Neural cell (in vitro differentiated cells): ENCODE measurements around the gene TCOF1.

Source experiments
- CTCF ChIP-seq: fragments of 450-650 bp; IDR thresholded peaks from 2 replicates; pipeline ENCODE4 v1.5.1; 2014; ENCODE audit warnings: antibody characterized with exemption, mild to moderate bottlenecking, moderate library complexity; ENCODE audit not compliant: poor library complexity, severe bottlenecking
- EZH2 ChIP-seq: fragments of 200-600, 300-800 bp; shearing (Covaris generic), sonication (generic); IDR thresholded peaks from 2 replicates; pipeline ENCODE4 v1.6.1; 2014; ENCODE audit warnings: antibody characterized with exemption, low read length, borderline replicate concordance, mild to moderate bottlenecking; ENCODE audit not compliant: insufficient read depth, poor library complexity, severe bottlenecking
- TAF1 ChIP-seq: IDR thresholded peaks from 2 replicates; pipeline ENCODE4 v1.6.1; 2012; ENCODE audit warnings: low read depth
- TF ChIP-seq, protein P1 (sequence below): IDR thresholded peaks from 2 replicates; pipeline ENCODE4 v1.6.1; 2012; ENCODE audit warnings: borderline replicate concordance

GRCh38 chr5:150335778-150336177 is 21.7 kb upstream of the TCOF1 start:
- TF ChIP-seq TAF1, result no peak
- TF ChIP-seq CTCF, result no peak
- no peak for TF ChIP-seq EZH2
- TF ChIP-seq, protein P1, sequence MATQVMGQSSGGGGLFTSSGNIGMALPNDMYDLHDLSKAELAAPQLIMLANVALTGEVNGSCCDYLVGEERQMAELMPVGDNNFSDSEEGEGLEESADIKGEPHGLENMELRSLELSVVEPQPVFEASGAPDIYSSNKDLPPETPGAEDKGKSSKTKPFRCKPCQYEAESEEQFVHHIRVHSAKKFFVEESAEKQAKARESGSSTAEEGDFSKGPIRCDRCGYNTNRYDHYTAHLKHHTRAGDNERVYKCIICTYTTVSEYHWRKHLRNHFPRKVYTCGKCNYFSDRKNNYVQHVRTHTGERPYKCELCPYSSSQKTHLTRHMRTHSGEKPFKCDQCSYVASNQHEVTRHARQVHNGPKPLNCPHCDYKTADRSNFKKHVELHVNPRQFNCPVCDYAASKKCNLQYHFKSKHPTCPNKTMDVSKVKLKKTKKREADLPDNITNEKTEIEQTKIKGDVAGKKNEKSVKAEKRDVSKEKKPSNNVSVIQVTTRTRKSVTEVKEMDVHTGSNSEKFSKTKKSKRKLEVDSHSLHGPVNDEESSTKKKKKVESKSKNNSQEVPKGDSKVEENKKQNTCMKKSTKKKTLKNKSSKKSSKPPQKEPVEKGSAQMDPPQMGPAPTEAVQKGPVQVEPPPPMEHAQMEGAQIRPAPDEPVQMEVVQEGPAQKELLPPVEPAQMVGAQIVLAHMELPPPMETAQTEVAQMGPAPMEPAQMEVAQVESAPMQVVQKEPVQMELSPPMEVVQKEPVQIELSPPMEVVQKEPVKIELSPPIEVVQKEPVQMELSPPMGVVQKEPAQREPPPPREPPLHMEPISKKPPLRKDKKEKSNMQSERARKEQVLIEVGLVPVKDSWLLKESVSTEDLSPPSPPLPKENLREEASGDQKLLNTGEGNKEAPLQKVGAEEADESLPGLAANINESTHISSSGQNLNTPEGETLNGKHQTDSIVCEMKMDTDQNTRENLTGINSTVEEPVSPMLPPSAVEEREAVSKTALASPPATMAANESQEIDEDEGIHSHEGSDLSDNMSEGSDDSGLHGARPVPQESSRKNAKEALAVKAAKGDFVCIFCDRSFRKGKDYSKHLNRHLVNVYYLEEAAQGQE, result no peak
